SK-N-SH (cell line): ENCODE measurements around the gene MRPS35.

Experiments
- CTCF ChIP-seq: fragments of 200-600 bp; sonication (generic); IDR thresholded peaks from 2 replicates; pipeline ENCODE4 v1.6.1; 2017; ENCODE audit warnings: antibody characterized with exemption, mild to moderate bottlenecking, moderate library complexity
- EP300 ChIP-seq, 2 experiments: IDR thresholded peaks; 2 replicates each; pipeline versions ENCODE4 v1.4.0 to v1.6.1; 2012; ENCODE audit warnings: borderline replicate concordance in 1 of 2, low read depth in 1 of 2, low read length in 1 of 2
- FOXJ3 ChIP-seq: sonication (generic); formaldehyde crosslinking; IDR thresholded peaks from 2 replicates; pipeline ENCODE4 v1.5.1; 2020; ENCODE audit warnings: mild to moderate bottlenecking, missing genetic modification reagents
- POLR2AphosphoS5 ChIP-seq: IDR thresholded peaks from 2 replicates; pipeline ENCODE4 v1.6.1; 2012; ENCODE audit warnings: low read depth, low read length
- RCOR1 ChIP-seq: fragments of 150-350 bp; IDR thresholded peaks from 2 replicates; pipeline ENCODE4 v1.6.1; 2017; ENCODE audit warnings: antibody characterized with exemption, low read length
- RFX5 ChIP-seq: IDR thresholded peaks from 2 replicates; pipeline ENCODE4 v1.6.1; 2012; ENCODE audit warnings: mild to moderate bottlenecking, improper control_type of control experiment, low read length
- USF2 ChIP-seq: fragments of 150-350 bp; IDR thresholded peaks from 2 replicates; pipeline ENCODE4 v1.6.1; 2017; ENCODE audit warnings: antibody characterized with exemption, low read length, low read depth, borderline replicate concordance

GRCh38 chr12:27801630-27802029 lies 91.0 kb downstream of the MRPS35 start:
- no peak for TF ChIP-seq CTCF
- no peak for TF ChIP-seq EP300 (IDR thresholded peaks at IDR 0.05; ENCODE audit: borderline replicate concordance in 1 of 2, low read depth in 1 of 2, low read length in 1 of 2)
- TF ChIP-seq RCOR1, result no peak
- no peak for TF ChIP-seq USF2
- TF ChIP-seq POLR2AphosphoS5, result no peak
- no peak for TF ChIP-seq FOXJ3 (CRISPR knock-in tag)
- TF ChIP-seq RFX5, result no peak
